Femur (tissue), 1 donor: ENCODE data around the gene PLD5.
"Not testable (repeated sequence)": the region's sequence is repeated elsewhere in the genome, so short reads cannot be mapped to it uniquely, and the experiment has no call there.

Experiments used
- DNase-seq: peaks from one replicate; pipeline ENCODE4 v3.0.0-alpha.2; 2017

Gene PLD5

GRCh38 chr1:242477944-242478343 is 46.6 kb downstream of the PLD5 start:
- no peak for DNase-seq

GRCh38 chr1:242470774-242471173 is 53.7 kb downstream of the PLD5 start:
- DNase-seq, result no peak

GRCh38 chr1:242468784-242469183 is 55.7 kb downstream of the PLD5 start:
- no peak for DNase-seq

- DNase-seq, result peak; percentile 53
These were observed 56.8 kb downstream of the PLD5 start for GRCh38 chr1:242467556-242468145.

GRCh38 chr1:242462867-242463266 is 61.6 kb downstream of the PLD5 start:
- DNase-seq, result no peak

- not testable (repeated sequence) for DNase-seq
These were observed 64.8 kb downstream of the PLD5 start for GRCh38 chr1:242459740-242460139.

- DNase-seq, result no peak
These were observed 67.7 kb downstream of the PLD5 start for GRCh38 chr1:242456726-242457269.

GRCh38 chr1:242455052-242455361 is 69.5 kb downstream of the PLD5 start:
- no peak for DNase-seq

- DNase-seq, result no peak
These were observed 70.0 kb downstream of the PLD5 start for GRCh38 chr1:242454262-242455051.

GRCh38 chr1:242452573-242452972 is 71.9 kb downstream of the PLD5 start:
- DNase-seq, result no peak

GRCh38 chr1:242449661-242450060 is 74.8 kb downstream of the PLD5 start:
- DNase-seq, result no peak

- no peak for DNase-seq
These were observed 75.4 kb downstream of the PLD5 start for GRCh38 chr1:242448910-242449645.

- no peak for DNase-seq
These were observed 76.8 kb downstream of the PLD5 start for GRCh38 chr1:242447689-242448088.

GRCh38 chr1:242440757-242441156 is 83.7 kb downstream of the PLD5 start:
- no peak for DNase-seq

- no peak for DNase-seq
These were observed 89.3 kb downstream of the PLD5 start for GRCh38 chr1:242435200-242435599.

- no peak for DNase-seq
These were observed 91.9 kb downstream of the PLD5 start for GRCh38 chr1:242432491-242433095.

- DNase-seq, result no peak
These were observed 92.7 kb downstream of the PLD5 start for GRCh38 chr1:242431786-242432185.

- DNase-seq, result no peak
These were observed 93.5 kb downstream of the PLD5 start for GRCh38 chr1:242430956-242431355.

- DNase-seq, result no peak
These were observed 95.9 kb downstream of the PLD5 start for GRCh38 chr1:242428399-242429190.

GRCh38 chr1:242427519-242427918 is 97.0 kb downstream of the PLD5 start:
- no peak for DNase-seq

GRCh38 chr1:242426271-242426905 is 98.1 kb downstream of the PLD5 start:
- no peak for DNase-seq

GRCh38 chr1:242425232-242425631 is 99.3 kb downstream of the PLD5 start:
- no peak for DNase-seq
